Stimulated activated naive CD8-positive, alpha-beta T cell treated with anti-CD3 and anti-CD28 coated beads, Interleukin-15, amount 100 ng/mL, for 72 hours (primary cell): ENCODE measurements around the gene KIAA0040.
"Not testable (repeated sequence)": the region's sequence is repeated elsewhere in the genome, so short reads cannot be mapped to it uniquely, and the experiment has no call there.

Source experiments
- ATAC-seq: fragments of 150-1000 bp; cut with Tn5 transposase; 2 replicates; pipeline ENCODE4 v1.10.0; 2021; ENCODE audit warnings: mild to moderate bottlenecking, moderate library complexity
- DNase-seq, 2 donors: peaks; one replicate each; pipeline ENCODE4 v3.0.0; 2021 to 2022
- H3K27ac Mint-ChIP-seq, 2 donors: one replicate each; pipeline ENCODE4 v1.8.0; 2022; ENCODE audit warnings: mild to moderate bottlenecking in 2 of 2, mixed read lengths in 2 of 2, moderate library complexity in 2 of 2
- H3K27me3 Mint-ChIP-seq: one replicate; pipeline ENCODE4 v1.8.0; 2022; ENCODE audit warnings: mixed read lengths
- H3K4me1 Mint-ChIP-seq: one replicate; pipeline ENCODE4 v1.8.0; 2022; ENCODE audit warnings: mild to moderate bottlenecking, mixed read lengths
- H3K4me3 Mint-ChIP-seq, 2 donors: one replicate each; pipeline ENCODE4 v1.8.0; 2022; ENCODE audit warnings: mild to moderate bottlenecking in 2 of 2, mixed read lengths in 2 of 2, moderate library complexity in 1 of 2
- H3K9me3 Mint-ChIP-seq, 2 donors: one replicate each; pipeline ENCODE4 v1.8.0; 2022; ENCODE audit warnings: mixed read lengths in 2 of 2

Gene KIAA0040

DNA sequence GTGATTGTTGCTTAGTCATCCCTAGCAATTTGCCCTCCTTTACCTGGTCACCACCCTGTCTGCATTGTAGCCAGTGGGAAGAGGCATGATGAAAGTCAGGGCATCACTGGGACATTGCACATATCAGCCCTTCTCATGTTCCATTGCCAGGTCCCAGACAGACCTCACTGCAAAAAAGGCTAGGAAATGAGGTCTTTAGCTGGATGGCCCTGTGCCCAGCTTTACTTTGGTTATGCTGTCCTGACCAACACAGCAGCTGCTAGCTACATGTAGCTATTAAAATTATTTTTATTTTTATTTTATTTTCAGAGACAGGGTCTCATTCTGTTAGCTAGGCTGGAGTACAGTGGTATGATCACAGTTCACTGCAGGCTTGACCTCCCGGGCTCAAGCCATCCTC, 72.1 kb downstream of the KIAA0040 start:
- peaks cover 6% of the 10 kb centered on the region for H3K27me3 Mint-ChIP-seq

DNA sequence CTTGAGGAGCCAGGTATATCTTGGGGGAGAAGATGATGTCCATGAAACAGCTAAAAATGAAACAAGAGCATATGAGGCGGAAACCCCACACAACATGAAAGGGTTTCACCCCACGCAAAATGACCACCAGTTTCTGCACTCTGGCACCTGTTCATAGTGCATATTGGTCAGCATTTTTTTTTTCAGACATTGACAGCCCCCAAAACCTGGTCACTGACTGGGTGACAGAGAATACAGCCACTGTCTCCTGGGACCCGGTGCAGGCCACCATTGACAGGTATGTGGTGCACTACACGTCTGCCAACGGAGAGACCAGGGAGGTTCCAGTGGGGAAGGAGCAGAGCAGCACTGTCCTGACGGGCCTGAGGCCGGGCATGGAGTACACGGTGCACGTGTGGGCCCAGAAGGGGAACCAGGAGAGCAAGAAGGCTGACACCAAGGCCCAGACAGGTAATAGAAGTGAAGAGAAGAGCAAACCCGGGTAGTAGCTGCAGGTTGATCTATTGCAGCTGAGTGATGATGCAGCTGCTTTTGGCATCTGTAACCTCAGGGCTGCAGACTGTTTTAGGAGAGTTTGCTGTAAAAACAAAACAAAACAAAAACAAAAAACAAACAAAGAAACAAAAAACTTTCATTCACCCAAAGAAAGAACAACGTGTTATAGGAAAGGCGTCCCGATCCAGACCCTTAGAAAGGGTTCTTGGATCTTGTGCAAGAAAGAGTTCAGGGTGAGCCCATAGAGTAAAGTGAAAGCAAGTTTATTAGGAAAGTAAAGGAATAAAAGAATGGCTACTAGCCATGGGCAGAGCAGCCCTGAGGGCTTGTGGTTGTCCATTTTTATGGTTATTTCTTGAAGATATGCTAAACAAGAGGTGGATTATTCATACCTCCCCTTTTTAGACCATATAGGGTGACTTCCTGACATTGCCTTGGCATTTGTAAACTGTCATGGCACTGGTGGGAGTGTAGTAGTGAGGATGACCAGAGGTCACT, 73.9 kb downstream of the KIAA0040 start:
- H3K4me3 Mint-ChIP-seq = no peak overlapping the region
- H3K27ac Mint-ChIP-seq = peak overlapping the region in 1 of 2 donors; percentile 50
- peaks cover 5 to 10% of the 10 kb centered on the region in 2 donors for H3K9me3 Mint-ChIP-seq
- H3K4me1 Mint-ChIP-seq = no peaks in the 10 kb centered on the region
- peaks cover 14% of the 10 kb centered on the region for H3K27me3 Mint-ChIP-seq
- ATAC-seq (no peak), DNase-seq (no peak)

More for the DNA sequence above, 72.1 kb downstream of the KIAA0040 start:
- no peaks in the 10 kb centered on the region for H3K9me3 Mint-ChIP-seq
- DNase-seq (no peak), ATAC-seq (no peak)
- no peak overlapping the region for H3K4me3 Mint-ChIP-seq
- no peaks in the 10 kb centered on the region for H3K4me1 Mint-ChIP-seq
- H3K27ac Mint-ChIP-seq = no peak overlapping the region

DNA sequence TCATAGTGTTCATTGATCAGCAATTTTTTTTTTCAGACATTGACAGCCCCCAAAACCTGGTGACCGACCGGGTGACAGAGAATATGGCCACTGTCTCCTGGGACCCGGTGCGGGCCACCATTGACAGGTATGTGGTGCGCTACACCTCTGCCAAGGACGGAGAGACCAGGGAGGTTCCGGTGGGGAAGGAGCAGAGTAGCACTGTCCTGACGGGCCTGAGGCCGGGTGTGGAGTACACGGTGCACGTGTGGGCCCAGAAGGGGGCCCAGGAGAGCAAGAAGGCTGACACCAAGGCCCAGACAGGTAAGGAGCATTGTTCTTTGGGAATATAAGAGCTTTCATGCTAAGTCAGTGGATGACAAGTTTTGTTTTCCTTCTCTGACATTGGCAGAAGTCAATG, 75.7 kb downstream of the KIAA0040 start:
- H3K4me1 Mint-ChIP-seq = no peaks in the 10 kb centered on the region
- H3K9me3 Mint-ChIP-seq = peaks cover 13 to 21% of the 10 kb centered on the region in 2 donors
- ATAC-seq (no peak), DNase-seq (no peak)
- H3K27ac Mint-ChIP-seq = peak overlapping the region in 1 of 2 donors; percentile 37
- peaks cover 14% of the 10 kb centered on the region for H3K27me3 Mint-ChIP-seq
- H3K4me3 Mint-ChIP-seq = no peak overlapping the region

DNA sequence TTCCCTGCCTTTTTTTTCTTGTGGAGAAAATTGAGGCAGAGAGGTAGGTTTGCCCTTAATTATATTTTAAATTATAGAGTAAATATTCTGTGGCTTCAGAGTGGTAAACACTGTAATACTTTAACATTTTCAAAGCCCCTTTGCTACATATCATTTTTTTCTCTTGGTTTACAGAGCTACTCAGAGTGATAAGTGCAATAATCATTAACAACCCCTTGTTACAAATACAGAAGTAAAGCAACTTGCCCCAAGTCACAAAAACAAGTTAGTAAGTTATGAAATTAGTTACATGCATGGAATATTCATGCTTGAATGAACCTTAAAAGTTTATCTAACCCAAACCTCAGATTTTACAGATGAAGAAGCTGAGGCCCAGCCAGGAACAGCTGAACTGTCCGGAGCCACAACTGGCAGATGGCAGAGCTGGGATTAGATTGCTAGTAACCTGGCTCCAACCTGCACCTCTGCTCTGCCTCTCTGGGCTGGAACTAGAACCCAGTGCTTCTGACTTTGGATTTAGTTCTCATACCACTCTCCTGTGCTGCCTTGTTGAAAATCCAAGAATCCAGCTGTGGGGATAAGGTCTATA, 76.3 kb downstream of the KIAA0040 start:
- ATAC-seq = no peak
- Mint-ChIP-seq H3K4me1 (no peaks in the 10 kb centered on the region), H3K9me3 (peaks cover 13 to 21% of the 10 kb centered on the region in 2 donors), H3K4me3 (no peak overlapping the region), H3K27ac (no peak overlapping the region), H3K27me3 (peaks cover 14% of the 10 kb centered on the region)
- no peak for DNase-seq

DNA sequence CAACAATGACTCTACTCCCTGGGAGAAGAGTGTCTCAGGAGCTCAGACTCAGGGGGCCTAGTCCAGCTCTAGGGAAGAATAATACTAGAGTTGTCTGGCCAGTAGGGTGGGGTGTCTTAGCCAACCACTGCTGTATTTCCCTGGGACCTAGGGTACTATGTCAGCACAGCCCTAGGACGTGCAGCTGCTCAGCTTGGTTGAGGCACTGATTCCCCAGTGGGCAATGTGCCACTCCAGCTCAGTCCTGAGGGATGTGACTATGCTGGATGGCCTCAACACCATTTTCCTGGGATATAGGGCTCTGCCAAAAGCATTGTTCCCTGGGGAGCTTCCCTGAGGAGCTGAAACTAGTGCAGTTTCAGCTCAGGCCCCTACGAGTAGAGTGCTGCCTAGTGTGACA, 77.6 kb downstream of the KIAA0040 start:
- peaks cover 13 to 21% of the 10 kb centered on the region in 2 donors for H3K9me3 Mint-ChIP-seq
- DNase-seq = no peak
- H3K4me3 Mint-ChIP-seq = no peak overlapping the region
- no peak for ATAC-seq
- H3K27me3 Mint-ChIP-seq = peaks cover 14% of the 10 kb centered on the region
- no peaks in the 10 kb centered on the region for H3K4me1 Mint-ChIP-seq
- H3K27ac Mint-ChIP-seq = no peak overlapping the region

DNA sequence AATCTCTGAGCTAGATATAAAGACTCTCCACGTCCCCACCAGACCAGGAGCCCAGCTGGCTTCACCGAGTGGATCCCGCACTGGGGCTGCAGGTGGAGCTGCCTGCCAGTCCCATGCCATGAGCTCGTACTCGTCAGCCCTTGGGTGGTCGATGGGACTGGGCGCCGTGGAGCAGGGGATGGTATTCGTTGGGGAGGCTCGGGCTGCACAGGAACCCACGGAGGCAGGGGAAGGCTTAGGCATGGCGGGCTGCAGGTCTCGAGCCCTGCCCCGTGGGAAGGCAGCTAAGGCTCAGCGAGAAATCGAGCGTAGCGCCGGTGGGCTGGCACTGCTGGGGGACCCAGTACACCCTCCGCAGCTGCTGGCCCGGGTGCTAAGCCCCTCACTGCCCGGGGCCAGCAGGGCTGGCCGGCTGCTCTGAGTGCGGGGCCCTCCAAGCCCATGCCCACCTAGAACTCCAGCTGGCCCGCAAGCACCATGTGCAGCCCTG, 84.2 kb downstream of the KIAA0040 start:
- ATAC-seq, H3K27me3 Mint-ChIP-seq, H3K9me3 Mint-ChIP-seq, H3K4me1 Mint-ChIP-seq, H3K4me3 Mint-ChIP-seq, H3K27ac Mint-ChIP-seq, DNase-seq: not testable (repeated sequence)
